GM18520 (cell line): ENCODE results near the gene PRRC2C.
"Not testable (repeated sequence)": the region's sequence is repeated elsewhere in the genome, so short reads cannot be mapped to it uniquely, and the experiment has no call there.

Experiments used
- ATAC-seq: cut with Tn5 transposase; IDR thresholded peaks from one replicate; pipeline ENCODE4 v1.9.1; 2021; ENCODE audit not compliant: unreplicated experiment

Gene PRRC2C

GRCh38 chr1:171582589-171582988, 97.3 kb downstream of the PRRC2C start:
- no peak for ATAC-seq

GRCh38 chr1:171583591-171584201, 98.4 kb downstream of the PRRC2C start:
- no peak for ATAC-seq

- no peak for ATAC-seq
Observed at GRCh38 chr1:171585715-171586114, 100.4 kb downstream of the PRRC2C start.

GRCh38 chr1:171588230-171588629, 102.9 kb downstream of the PRRC2C start:
- no peak for ATAC-seq

- ATAC-seq: no peak
Observed at GRCh38 chr1:171590022-171590421, 104.7 kb downstream of the PRRC2C start.

GRCh38 chr1:171595324-171595723, 110.0 kb downstream of the PRRC2C start:
- ATAC-seq: no peak

GRCh38 chr1:171596119-171596518, 110.8 kb downstream of the PRRC2C start:
- ATAC-seq: no peak

- ATAC-seq: no peak
Observed at GRCh38 chr1:171596705-171597104, 111.4 kb downstream of the PRRC2C start.

GRCh38 chr1:171597203-171597602, 111.9 kb downstream of the PRRC2C start:
- no peak for ATAC-seq

GRCh38 chr1:171600310-171600709, 115.0 kb downstream of the PRRC2C start:
- ATAC-seq: not testable (repeated sequence)

GRCh38 chr1:171600862-171601261, 115.5 kb downstream of the PRRC2C start:
- no peak for ATAC-seq

- ATAC-seq: not testable (repeated sequence)
Observed at GRCh38 chr1:171603042-171603441, 117.7 kb downstream of the PRRC2C start.

- ATAC-seq: no peak
Observed at GRCh38 chr1:171606402-171606941, 121.1 kb downstream of the PRRC2C start.

GRCh38 chr1:171610385-171610784, 125.1 kb downstream of the PRRC2C start:
- no peak for ATAC-seq

- ATAC-seq: no peak
Observed at GRCh38 chr1:171611306-171611705, 126.0 kb downstream of the PRRC2C start.

GRCh38 chr1:171613282-171613681, 128.0 kb downstream of the PRRC2C start:
- ATAC-seq: no peak

- not testable (repeated sequence) for ATAC-seq
Observed at GRCh38 chr1:171615122-171615906, 130.0 kb downstream of the PRRC2C start.

- ATAC-seq: no peak
Observed at GRCh38 chr1:171616586-171616985, 131.3 kb downstream of the PRRC2C start.

- ATAC-seq: no peak
Observed at GRCh38 chr1:171622152-171622462, 136.8 kb downstream of the PRRC2C start, which contains the start of gene MYOCOS. Gene MYOCOS (plus strand): TSS chr1:171622243. CDS start chr1:171623884, 1,641 bp downstream.

GRCh38 chr1:171623651-171624331, 138.5 kb downstream of the PRRC2C start:
- ATAC-seq: no peak

GRCh38 chr1:171625225-171625624, 139.9 kb downstream of the PRRC2C start:
- no peak for ATAC-seq

GRCh38 chr1:171627020-171627419, 141.7 kb downstream of the PRRC2C start:
- ATAC-seq: no peak
